GM12874 (cell line): ENCODE results near the gene S100A9.

ENCODE experiments used
- TF ChIP-seq, protein P1 (sequence below): IDR thresholded peaks from 2 replicates; pipeline ENCODE4 v1.5.1; 2011; ENCODE audit warnings: low read depth, mild to moderate bottlenecking, control low read depth, low read length, moderate library complexity; ENCODE audit not compliant: insufficient read depth

The S100A9 gene

DNA sequence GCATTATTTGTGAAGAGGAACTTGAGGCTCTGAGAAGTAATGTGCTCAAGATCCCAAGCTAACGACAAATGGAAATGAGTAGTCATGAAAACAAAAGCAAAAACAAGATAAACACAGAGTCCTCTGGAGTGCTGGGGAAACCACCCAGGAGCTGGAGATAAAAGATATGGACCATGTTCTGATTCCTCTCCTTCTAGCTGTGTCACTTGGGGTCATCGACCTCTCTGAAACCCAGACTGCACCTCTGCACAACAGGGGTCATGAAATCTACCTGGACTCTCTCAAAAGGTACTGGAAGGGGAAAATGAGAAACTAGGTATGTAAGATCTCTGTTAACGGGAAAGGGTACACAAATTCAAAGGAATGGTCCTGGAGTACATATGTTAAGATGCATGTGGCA, 15.5 kb upstream of the S100A9 start:
- TF ChIP-seq, protein P1, sequence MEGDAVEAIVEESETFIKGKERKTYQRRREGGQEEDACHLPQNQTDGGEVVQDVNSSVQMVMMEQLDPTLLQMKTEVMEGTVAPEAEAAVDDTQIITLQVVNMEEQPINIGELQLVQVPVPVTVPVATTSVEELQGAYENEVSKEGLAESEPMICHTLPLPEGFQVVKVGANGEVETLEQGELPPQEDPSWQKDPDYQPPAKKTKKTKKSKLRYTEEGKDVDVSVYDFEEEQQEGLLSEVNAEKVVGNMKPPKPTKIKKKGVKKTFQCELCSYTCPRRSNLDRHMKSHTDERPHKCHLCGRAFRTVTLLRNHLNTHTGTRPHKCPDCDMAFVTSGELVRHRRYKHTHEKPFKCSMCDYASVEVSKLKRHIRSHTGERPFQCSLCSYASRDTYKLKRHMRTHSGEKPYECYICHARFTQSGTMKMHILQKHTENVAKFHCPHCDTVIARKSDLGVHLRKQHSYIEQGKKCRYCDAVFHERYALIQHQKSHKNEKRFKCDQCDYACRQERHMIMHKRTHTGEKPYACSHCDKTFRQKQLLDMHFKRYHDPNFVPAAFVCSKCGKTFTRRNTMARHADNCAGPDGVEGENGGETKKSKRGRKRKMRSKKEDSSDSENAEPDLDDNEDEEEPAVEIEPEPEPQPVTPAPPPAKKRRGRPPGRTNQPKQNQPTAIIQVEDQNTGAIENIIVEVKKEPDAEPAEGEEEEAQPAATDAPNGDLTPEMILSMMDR, result no peak

DNA sequence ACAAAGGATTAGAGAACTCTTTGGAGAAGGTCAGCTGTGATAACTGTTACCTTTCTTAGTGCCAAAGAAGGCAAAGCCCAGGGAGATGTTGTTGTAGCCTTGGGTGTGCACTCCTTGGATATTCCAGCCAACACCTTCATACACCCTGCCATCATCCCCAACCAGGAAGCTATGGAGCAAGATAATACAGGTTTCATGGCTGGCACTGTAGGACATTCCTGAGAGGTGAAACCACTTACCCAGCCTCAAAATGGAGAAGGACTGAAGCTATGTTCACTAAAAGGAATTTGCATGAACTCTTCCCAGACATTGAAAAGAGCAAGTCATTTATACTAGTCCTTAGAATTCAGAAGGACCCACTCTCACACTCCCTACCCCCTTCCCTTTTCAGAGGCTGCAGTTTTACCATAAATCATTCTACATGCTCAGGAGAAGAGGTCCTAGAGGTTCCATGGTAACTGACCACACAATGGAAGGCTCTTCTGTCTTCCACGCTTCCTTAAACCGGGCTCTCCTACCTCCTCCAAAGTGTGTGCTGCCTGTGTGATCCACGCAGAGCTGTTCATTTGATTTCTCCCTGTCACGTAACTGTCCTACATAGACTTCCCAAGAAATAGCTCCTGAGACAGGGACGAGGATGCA, 14.5 kb upstream of the S100A9 start:
- TF ChIP-seq, protein P1, result no peak

DNA sequence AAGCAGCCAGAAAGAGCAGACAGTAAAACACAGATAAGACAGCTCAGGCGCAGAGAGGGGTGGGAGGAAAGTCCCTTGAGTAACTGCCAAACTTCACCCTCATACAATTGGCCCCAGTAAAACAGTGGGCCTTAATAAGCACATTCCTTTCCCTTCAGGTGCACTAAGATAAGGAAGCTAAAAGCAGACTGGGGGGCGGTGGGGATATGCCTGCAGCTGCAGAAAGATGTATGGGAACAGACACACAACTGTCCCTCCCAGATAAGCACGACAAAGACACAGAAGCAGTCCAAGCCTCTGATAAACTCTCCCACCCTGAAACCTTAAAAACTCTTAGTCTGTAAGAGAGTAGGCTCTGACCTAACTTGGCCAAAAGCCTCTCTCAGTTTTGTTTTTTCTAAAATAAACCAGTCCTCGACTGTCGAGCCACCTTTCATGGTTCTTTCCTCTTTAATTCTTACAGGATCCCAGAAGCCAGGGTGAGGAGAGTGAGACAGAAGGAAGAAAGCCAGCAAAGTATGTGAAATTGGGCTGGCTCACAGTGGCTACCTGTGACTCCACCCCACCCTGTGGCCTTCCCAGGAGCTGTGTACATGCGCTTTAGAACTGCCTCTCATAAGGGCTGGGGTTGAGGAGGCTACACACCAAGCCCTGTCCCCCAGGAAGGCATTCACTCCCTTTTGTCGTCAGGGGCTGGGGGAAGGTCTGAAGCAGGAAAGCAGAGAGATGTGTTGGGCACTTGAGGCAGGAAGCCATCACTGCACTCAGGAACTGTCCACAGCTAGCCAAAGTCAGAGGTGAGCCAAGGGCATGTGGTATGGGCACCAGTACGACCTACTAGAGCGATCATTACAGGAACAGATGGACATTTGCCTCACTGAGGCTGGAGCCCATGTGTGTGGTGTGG, 13.6 kb upstream of the S100A9 start:
- TF ChIP-seq, protein P1, result no peak

DNA sequence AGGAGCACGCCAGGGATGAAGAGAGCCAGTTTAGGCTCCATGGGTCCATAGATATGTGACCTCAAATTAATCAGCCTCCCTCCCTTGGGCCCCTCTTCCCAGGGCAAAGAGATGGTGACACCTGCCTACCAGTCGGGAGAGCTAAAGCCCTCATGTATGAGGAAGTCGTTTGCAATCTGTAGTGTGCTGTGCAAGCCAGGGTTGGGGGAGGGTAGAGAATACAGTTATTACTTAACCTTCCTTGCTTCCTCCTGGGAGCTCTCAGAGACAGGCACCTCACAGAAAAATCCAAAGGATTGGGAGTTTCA, 13.0 kb upstream of the S100A9 start:
- TF ChIP-seq, protein P1, result no peak

DNA sequence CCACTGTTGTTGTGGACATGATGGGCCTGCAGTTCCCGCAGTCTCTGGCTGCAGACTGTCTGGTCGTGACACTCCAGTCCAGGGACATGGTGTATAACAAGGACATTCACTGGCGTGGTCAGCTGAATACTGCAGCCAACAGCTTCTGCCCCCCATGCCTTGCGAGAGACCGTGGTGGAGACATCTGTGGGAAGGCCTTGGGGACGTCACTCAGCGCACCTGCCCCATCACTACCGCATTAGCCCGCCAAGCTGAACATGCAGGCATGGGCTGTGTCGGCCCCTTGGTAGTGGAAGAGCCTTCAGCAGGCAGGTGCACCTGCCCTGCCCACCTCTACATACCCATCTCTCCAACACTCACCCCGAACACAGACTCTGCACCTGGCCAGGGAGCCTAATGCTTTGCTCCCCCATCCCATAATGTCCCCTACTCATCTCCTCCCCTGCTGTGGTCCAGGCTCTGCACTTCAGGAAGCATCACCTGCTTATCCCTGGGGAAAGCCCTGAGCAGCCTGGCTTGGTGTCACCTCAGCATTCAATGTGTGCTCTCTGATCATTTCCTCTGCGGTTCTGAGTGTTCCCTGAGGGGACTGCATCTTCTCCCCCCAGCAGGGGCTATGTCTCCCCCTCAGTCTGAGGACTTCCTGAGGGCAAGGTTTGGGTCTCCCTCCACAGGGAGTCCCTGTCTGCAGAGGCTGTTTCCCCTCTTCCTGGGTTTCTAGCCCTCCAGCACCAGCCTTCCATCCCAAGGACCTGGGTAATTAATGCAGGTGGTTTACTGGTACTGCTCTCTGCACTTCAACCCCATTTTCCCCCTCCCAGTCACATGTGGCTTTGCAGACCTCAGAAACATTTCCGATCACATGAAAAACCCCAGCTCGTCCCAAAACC, 12.2 kb upstream of the S100A9 start:
- TF ChIP-seq, protein P1, result no peak

DNA sequence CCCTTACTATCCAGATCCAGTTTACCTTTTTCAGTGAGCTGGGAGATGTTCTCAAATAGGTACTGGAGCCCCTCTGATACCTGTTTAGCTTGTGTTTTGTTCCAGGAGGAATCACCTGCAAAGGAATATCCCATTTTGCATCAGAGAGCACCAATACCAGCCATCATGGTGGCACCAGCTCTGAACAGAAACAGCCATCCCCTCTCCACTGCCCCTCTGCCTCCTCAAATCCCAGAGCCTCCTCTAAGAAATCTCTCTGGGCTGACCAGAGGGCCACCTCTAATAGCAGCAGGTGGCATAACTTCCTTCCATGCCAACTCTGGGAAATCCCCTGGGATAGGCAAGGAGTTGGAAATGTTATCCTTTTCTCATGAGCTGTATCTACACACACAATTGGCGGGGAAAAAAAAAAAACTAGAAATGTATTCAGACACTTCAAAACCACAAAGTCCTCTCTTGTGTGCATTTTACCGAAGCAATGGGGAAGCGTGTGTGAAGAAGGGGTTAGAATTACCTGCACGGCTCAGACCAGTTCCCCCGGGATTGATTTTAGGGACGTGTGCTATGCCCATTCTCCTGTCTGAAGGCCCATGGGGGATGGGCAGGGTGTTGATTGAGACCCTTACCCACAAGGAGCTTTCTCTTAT, 11.5 kb upstream of the S100A9 start:
- TF ChIP-seq, protein P1, result no peak
